ENCODE data around the gene CPXM2. TPM values are rescaled to one million over a fixed set of nuclear protein-coding genes. Genes with fewer than 3 reads are reported as not detected.

The CPXM2 gene
- total RNA-seq, 1 donor from 2014 or later: 0.33 TPM

GRCh38 chr10:123751342-123752134 lies 140.1 kb downstream of the CPXM2 start:
- Mint-ChIP-seq H3K4me3 (ENCODE audit: unreplicated experiment) (no peak overlapping the region), H3K27ac (ENCODE audit: unreplicated experiment) (no peak overlapping the region)

GRCh38 chr10:123750901-123751300 lies 140.7 kb downstream of the CPXM2 start:
- Mint-ChIP-seq H3K36me3 (ENCODE audit: low read depth, unreplicated experiment) (peaks cover 17% of the 10 kb centered on the region), H3K4me1 (ENCODE audit: unreplicated experiment) (no peaks in the 10 kb centered on the region), H3K9me3 (ENCODE audit: unreplicated experiment) (no peaks in the 10 kb centered on the region), H3K27ac (ENCODE audit: unreplicated experiment) (no peak overlapping the region), H3K4me3 (ENCODE audit: unreplicated experiment) (no peak overlapping the region), H3K27me3 (ENCODE audit: unreplicated experiment) (peaks cover 5% of the 10 kb centered on the region)
- DNase-seq (ENCODE audit: low spot score): no peak
- TF ChIP-seq CTCF (IDR thresholded peaks at IDR 0.05; ENCODE audit: unreplicated experiment): no peak

More at GRCh38 chr10:123751342-123752134, 140.1 kb downstream of the CPXM2 start:
- Mint-ChIP-seq H3K36me3 (ENCODE audit: low read depth, unreplicated experiment) (peaks cover 17% of the 10 kb centered on the region), H3K4me1 (ENCODE audit: unreplicated experiment) (no peaks in the 10 kb centered on the region), H3K27me3 (ENCODE audit: unreplicated experiment) (peaks cover 5% of the 10 kb centered on the region), H3K9me3 (ENCODE audit: unreplicated experiment) (no peaks in the 10 kb centered on the region)
- no peak for DNase-seq (ENCODE audit: low spot score)
- no peak for TF ChIP-seq CTCF (IDR thresholded peaks at IDR 0.05; ENCODE audit: unreplicated experiment)

- H3K27me3 Mint-ChIP-seq (ENCODE audit: unreplicated experiment): peaks cover 5% of the 10 kb centered on the region
- H3K36me3 Mint-ChIP-seq (ENCODE audit: low read depth, unreplicated experiment): peaks cover 17% of the 10 kb centered on the region
- H3K9me3 Mint-ChIP-seq (ENCODE audit: unreplicated experiment): no peaks in the 10 kb centered on the region
- H3K27ac Mint-ChIP-seq (ENCODE audit: unreplicated experiment): no peak overlapping the region
- no peaks in the 10 kb centered on the region for H3K4me1 Mint-ChIP-seq (ENCODE audit: unreplicated experiment)
- TF ChIP-seq CTCF (IDR thresholded peaks at IDR 0.05; ENCODE audit: unreplicated experiment): no peak
- no peak overlapping the region for H3K4me3 Mint-ChIP-seq (ENCODE audit: unreplicated experiment)
- no peak for DNase-seq (ENCODE audit: low spot score)
These were observed 142.9 kb downstream of the CPXM2 start for GRCh38 chr10:123748711-123749110.

- Mint-ChIP-seq H3K4me1 (ENCODE audit: unreplicated experiment) (no peaks in the 10 kb centered on the region), H3K36me3 (ENCODE audit: low read depth, unreplicated experiment) (peaks cover 17% of the 10 kb centered on the region), H3K4me3 (ENCODE audit: unreplicated experiment) (no peak overlapping the region), H3K27me3 (ENCODE audit: unreplicated experiment) (peaks cover 5% of the 10 kb centered on the region), H3K9me3 (ENCODE audit: unreplicated experiment) (no peaks in the 10 kb centered on the region), H3K27ac (ENCODE audit: unreplicated experiment) (no peak overlapping the region)
- no peak for DNase-seq (ENCODE audit: low spot score)
- TF ChIP-seq CTCF (IDR thresholded peaks at IDR 0.05; ENCODE audit: unreplicated experiment): no peak
These were observed 144.2 kb downstream of the CPXM2 start for GRCh38 chr10:123747426-123747825.

- no peak overlapping the region for H3K4me3 Mint-ChIP-seq (ENCODE audit: unreplicated experiment)
- H3K9me3 Mint-ChIP-seq (ENCODE audit: unreplicated experiment): no peaks in the 10 kb centered on the region
- no peak for TF ChIP-seq CTCF (IDR thresholded peaks at IDR 0.05; ENCODE audit: unreplicated experiment)
- peaks cover 17% of the 10 kb centered on the region for H3K36me3 Mint-ChIP-seq (ENCODE audit: low read depth, unreplicated experiment)
- no peak for DNase-seq (ENCODE audit: low spot score)
- no peaks in the 10 kb centered on the region for H3K4me1 Mint-ChIP-seq (ENCODE audit: unreplicated experiment)
- peaks cover 5% of the 10 kb centered on the region for H3K27me3 Mint-ChIP-seq (ENCODE audit: unreplicated experiment)
- no peak overlapping the region for H3K27ac Mint-ChIP-seq (ENCODE audit: unreplicated experiment)
These were observed 144.7 kb downstream of the CPXM2 start for GRCh38 chr10:123746942-123747341.
